COLO668 (cell line): Measurements from ENCODE around the gene RNF8.
"Not testable (repeated sequence)": the region's sequence is repeated elsewhere in the genome, so short reads cannot be mapped to it uniquely, and the experiment has no call there.

Experiments
- DNase-seq: peaks from one replicate; lab custom pipeline; 2025; ENCODE audit not compliant: unreplicated experiment; lab: John Stamatoyannopoulos, UW

Gene RNF8

GRCh38 chr6:37321101-37321500 lies 32.7 kb upstream of the RNF8 start:
- DNase-seq, result no peak

DNA sequence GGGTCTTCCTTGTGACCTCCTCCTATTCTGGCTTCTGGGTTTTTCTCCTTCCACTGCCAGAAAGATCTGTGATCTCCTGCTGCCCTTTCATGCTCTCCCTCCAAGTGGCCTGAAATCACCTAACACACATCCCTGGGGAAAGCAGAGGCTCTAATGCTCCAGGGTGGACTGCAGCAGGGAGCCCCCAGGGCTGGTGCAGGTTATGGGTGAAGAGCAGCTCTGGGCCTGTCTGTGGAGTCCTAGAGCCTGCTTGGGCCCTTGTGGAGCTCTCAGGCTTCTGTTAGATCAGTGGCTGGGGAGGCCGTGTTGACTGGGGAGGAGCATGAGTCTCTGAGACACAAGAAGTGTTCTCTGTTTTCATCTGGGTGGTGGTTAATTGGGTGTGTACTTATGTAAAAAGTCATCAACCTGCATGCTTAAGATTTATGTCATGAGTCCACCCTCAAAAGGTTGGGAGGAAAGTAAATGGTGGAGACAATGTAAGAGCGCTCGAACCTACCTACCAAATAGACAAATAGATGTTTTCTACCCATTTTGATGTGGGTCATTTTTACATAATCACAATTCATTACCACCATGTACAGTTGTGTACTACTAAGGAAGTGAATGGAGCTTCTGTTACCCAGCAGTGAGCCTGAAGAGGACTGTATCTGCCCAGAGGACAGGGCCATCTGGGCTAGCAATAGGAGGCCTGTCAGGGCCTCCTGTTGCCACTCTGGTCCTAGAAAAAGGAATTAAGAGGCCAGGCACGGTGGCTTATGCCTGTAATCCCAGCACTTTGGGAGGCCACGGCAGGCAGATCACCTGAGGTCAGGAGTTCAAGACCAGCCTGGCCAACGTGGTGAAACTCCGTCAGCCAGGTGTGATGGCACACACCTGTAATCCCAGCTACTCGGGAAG lies 32.0 kb upstream of the RNF8 start:
- no peak for DNase-seq

GRCh38 chr6:37323580-37323979 lies 30.2 kb upstream of the RNF8 start:
- DNase-seq, result no peak

- no peak for DNase-seq
Measured at GRCh38 chr6:37324131-37325033, 29.4 kb upstream of the RNF8 start.

GRCh38 chr6:37330345-37330744 lies 23.4 kb upstream of the RNF8 start:
- DNase-seq, result not testable (repeated sequence)

GRCh38 chr6:37331047-37331446 lies 22.7 kb upstream of the RNF8 start:
- no peak for DNase-seq

GRCh38 chr6:37332894-37333293 lies 20.9 kb upstream of the RNF8 start:
- DNase-seq, result no peak

- DNase-seq, result no peak
Measured at GRCh38 chr6:37334047-37334446, 19.7 kb upstream of the RNF8 start.

DNA sequence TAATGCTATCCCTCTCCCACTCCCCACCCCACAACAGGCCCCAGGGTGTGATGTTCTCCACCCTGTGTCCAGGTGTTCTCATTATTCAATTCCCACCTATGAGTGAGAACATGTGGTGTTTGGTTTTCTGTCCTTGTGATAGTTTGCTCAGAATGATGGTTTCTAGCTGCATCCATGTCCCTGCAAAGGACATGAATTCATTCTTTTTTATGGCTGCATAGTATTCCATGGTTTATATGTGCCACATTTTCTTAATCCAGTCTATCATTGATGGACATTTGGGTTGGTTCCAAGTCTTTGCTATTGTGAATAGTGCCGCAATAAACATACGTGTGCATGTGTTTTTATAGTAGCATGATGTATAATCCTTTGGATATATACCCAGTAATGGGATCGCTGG lies 15.5 kb upstream of the RNF8 start:
- not testable (repeated sequence) for DNase-seq

GRCh38 chr6:37338745-37339255 lies 15.0 kb upstream of the RNF8 start:
- DNase-seq, result no peak

GRCh38 chr6:37339741-37340638 lies 13.8 kb upstream of the RNF8 start:
- no peak for DNase-seq

DNA sequence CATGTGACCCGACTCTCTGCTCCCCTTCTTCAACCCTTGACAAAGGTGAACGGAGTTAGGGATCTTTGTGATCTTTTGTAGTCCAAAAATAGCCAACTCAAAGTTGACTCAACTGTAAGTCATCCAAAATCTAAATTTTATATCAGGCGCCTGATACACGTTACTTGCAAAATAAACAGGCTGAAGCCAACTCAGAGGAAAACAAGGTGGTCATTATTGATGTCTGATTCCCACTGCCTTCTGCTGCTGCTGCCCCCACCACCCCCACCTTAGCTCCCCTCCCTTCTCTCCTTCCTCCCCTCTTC lies 13.2 kb upstream of the RNF8 start:
- no peak for DNase-seq

DNA sequence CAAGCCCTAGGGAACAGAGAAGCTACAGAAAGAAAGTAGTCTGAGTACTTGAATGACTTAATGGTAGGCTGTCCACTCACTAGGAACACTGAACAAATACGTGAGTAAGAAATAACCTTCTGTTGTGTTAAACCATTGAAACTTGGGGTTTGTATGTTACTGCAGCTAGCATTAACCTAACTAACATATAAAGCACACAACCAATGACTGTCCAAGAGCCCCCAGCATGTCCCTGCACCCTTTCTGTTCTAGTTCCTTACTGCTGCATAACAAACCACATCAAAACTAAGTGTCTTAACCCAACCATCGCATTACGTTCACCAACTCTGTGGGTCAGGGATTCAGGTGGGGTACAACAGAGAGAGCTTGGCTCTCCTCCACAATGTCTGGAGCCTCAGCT lies 10.5 kb upstream of the RNF8 start:
- DNase-seq, result no peak

DNA sequence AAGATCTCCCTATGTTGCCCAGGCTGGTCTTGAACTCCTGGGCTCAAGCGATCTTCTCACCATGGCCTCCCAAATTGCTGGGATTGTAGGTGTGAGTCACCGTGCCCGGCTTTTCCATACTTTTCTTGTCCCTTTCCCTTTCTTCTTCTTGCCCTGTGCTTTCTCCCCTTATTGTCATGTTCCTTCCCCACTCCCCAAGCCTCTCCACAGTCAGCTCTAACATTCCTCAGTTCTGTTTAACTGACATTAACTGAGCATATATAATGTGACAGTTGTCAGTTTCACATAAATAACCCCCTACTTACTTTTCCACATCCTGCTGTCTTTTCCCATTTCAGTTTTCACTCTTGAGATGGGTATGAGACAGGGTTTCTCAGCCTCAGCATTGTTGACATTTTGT lies 9.5 kb upstream of the RNF8 start:
- DNase-seq, result no peak

GRCh38 chr6:37345804-37346203 lies 8.0 kb upstream of the RNF8 start:
- not testable (repeated sequence) for DNase-seq

DNA sequence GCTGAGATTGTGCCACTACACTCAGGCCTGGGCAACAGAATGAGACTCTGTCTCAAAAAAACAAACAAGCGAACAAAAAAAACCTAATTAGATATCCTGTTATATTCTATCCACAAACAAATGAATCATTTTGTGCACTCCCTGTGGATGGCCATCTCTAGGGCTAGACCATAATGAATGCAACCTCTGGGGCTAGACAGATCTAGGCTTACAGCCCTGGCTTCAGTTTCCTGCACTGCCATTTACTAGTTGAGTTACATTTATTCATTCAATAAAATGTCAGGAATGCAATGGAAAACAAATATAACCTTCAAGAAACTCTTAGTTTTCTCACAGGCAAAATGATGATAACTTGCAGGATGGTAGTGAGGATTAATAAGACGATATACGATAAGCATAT lies 6.6 kb upstream of the RNF8 start:
- no peak for DNase-seq

DNA sequence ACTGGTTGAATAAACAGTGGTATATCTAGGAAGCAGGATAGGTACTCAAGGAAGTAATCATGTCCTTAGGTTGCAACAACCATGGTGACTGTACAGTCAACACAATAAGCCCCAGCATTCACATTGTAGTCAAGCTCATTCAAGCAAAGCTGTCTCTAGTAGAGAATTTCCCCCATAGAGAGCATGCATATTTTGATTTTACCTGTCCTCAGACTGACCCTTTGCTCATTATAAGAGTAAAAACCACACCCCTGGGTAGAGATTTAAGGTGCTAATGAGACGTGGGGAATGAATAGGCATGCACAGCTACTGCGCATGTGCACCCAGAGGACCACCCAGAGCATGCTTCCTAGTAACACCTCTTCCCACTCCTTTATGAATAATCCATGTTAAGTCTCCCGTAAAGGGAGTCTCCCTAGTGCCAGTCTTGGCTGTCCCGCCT lies 6.1 kb upstream of the RNF8 start:
- no peak for DNase-seq

- DNase-seq, result no peak
Measured at GRCh38 chr6:37351027-37351426, 2.8 kb upstream of the RNF8 start.

DNA sequence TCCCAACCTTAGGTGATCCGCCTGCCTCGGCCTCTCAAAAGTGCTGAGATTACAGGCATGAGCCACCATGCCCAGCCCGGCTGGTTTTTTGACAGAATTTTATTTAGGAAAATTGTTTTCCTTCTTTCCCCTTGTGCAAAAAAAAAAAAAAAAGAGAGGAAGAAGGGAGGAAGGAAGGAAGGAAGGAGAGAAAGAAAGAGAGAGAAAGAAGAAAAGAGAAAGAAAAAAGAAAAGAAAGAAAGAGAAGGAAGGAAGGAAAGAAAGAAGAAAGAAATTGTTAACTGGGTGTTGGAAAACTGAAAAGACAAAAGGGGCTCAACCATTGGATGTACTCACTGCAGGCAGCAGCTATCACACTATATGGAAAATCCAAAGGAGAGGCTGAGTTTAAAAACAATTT lies 1.4 kb upstream of the RNF8 start:
- no peak for DNase-seq

GRCh38 chr6:37354526-37355384 lies 972 bp downstream of the RNF8 start:
- DNase-seq, result peak; percentile 10
